ENCODE results near the gene MEIS1. TPM values are rescaled to one million over a fixed set of nuclear protein-coding genes. Genes with fewer than 3 reads are reported as not detected.
A peak's percentile ranks its signal among the peaks of the same experiment; 100 is the strongest.

The MEIS1 gene
- total and polyA plus RNA-seq, 2 of the 8 experiments (the other 6 are each of a cell fraction or from before 2014, with no cell fraction given) = 0.17 to 1.2 TPM

DNA sequence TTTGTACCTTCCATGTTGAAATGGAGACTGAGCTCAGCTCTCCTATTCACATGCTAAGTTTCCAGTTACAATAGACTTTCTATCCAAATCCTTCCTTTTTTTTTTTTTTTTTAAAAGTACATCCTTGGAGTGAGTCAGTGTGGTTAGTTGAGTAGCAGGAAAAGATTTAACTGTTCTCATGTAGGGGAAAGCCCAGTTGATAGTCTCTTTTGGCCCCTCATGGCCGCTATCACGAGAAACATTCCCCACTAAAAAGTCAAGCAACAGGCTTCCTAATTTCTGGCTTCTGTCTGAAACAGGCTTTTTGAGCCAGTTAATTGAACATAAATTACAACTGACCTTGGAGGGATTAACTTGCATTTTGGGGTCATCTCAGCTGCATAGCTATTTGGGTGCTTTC lies 161.3 kb downstream of the MEIS1 start:
- no peaks in the 10 kb centered on the region for H3K27me3 ChIP-seq (replicated peaks in 1 of 4; ENCODE audit: control insufficient read depth in 3 of 4, extremely low read depth in 1 of 4, insufficient read depth in 3 of 4, low read length in 3 of 4)
- no peak overlapping the region for H3K9ac ChIP-seq (replicated peaks in 1 of 4; ENCODE audit: extremely low read depth in 1 of 4, low read depth in 3 of 4, low read length in 3 of 4)
- no peak overlapping the region for H2BK12ac ChIP-seq (ENCODE audit: low read depth, low read length)
- FAIRE-seq (no peak), DNase-seq (ENCODE audit: low read depth in 1 of 2, low spot score in 2 of 2) (no peak)
- H2AFZ ChIP-seq (ENCODE audit: low read length) = no peak overlapping the region
- 83% methylated on average over 2 of the region's 2 CpGs; no CpG with 5 or more reads in 1 of the 2 experiments for WGBS, 2 experiments (ENCODE audit: extremely low coverage in 1 of 2, insufficient coverage in 1 of 2, insufficient read length in 1 of 2, insufficient replicate concordance in 2 of 2, low coverage in 1 of 2, low lambda C conversion rate in 2 of 2, missing lambda C conversion rate in 1 of 2)
- H3K27ac ChIP-seq (ENCODE audit: low read depth, low read length) = no peak overlapping the region
- no peak overlapping the region for H4K91ac ChIP-seq (replicated peaks; ENCODE audit: insufficient read length, low read length)
- ChIA-PET CTCF (ENCODE audit: partially characterized antibody) (interaction anchor here (0.7 to 1.2 kb wide), 2 partner anchors 131 to 640 kb away, joined by 3 to 5 read pairs; no protein-coding TSS in a partner anchor), POLR2A (ENCODE audit: partially characterized antibody) (no interaction called here)
- no peaks in the 10 kb centered on the region for H3K36me3 ChIP-seq (ENCODE audit: control insufficient read depth in 2 of 4, insufficient read depth in 4 of 4, low read length in 3 of 4)
- no peak overlapping the region for H3K14ac ChIP-seq (ENCODE audit: insufficient read length)
- no peaks in the 10 kb centered on the region for H4K20me1 ChIP-seq (replicated peaks in 1 of 2; ENCODE audit: control insufficient read depth in 1 of 2, insufficient read depth in 2 of 2, low read length in 2 of 2)
- no peak overlapping the region for H2AK5ac ChIP-seq (ENCODE audit: low read depth, low read length)
- H3K23me2 ChIP-seq (ENCODE audit: low read depth, low read length) = no peaks in the 10 kb centered on the region
- H3K4me3 ChIP-seq (ENCODE audit: extremely low read depth in 1 of 4, insufficient read depth in 2 of 4, low read depth in 3 of 4, low read length in 4 of 4) = no peak overlapping the region; a peak in 1 of 8 replicates
- no peak overlapping the region for H3K23ac ChIP-seq (ENCODE audit: insufficient read length)
- peaks cover 0 to 4% (median 0%) of the 10 kb centered on the region in 4 experiments; a peak in 2 of 7 replicates for H3K4me1 ChIP-seq (replicated peaks in 1 of 4; ENCODE audit: control insufficient read depth in 3 of 4, insufficient read depth in 4 of 4, low read length in 3 of 4)
- peaks cover 2 to 4% of the 10 kb centered on the region in 2 experiments; a peak in 1 of 4 replicates for H3K9me3 ChIP-seq (ENCODE audit: insufficient read depth in 2 of 2, low read depth in 1 of 2, low read length in 1 of 2)
- no peaks in the 10 kb centered on the region for H3K79me2 ChIP-seq (ENCODE audit: control insufficient read depth in 1 of 2, insufficient read depth in 2 of 2, low read length in 2 of 2)
- no peak overlapping the region for H4K8ac ChIP-seq (ENCODE audit: extremely low read depth, insufficient read depth, low read length)
- no peak overlapping the region for H4K5ac ChIP-seq (ENCODE audit: insufficient read length, low read depth, low read length)
- no peak overlapping the region for H2BK5ac ChIP-seq (ENCODE audit: low read depth, low read length)
- H3K4me2 ChIP-seq (ENCODE audit: insufficient read depth in 1 of 2, low read depth in 2 of 2, low read length in 2 of 2) = 0 out of 4 replicates have a peak overlapping the region, but pooled peaks of 1 of the 2 experiments have one; percentile 16
- H2BK120ac ChIP-seq (replicated peaks; ENCODE audit: low read depth, low read length) = no peak overlapping the region
- no peaks in the 10 kb centered on the region for H3K79me1 ChIP-seq (ENCODE audit: low read depth, low read length)
- H2BK15ac ChIP-seq (ENCODE audit: low read length) = no peak overlapping the region
- H3K4ac ChIP-seq (replicated peaks; ENCODE audit: insufficient read length, low read depth, low read length) = no peak overlapping the region
- peak overlapping the region; percentile 10; the same call in 1 of the 2 replicates for H2BK20ac ChIP-seq (ENCODE audit: low read length)
- H3K56ac ChIP-seq (replicated peaks; ENCODE audit: insufficient read length, low read depth, low read length) = no peak overlapping the region
- no peak overlapping the region for H3K18ac ChIP-seq (ENCODE audit: extremely low read depth, low read length)
- TF ChIP-seq POLR2AphosphoS5 (IDR thresholded peaks at IDR 0.05; ENCODE audit: low read depth, low read length) (no peak), CEBPB (IDR thresholded peaks at IDR 0.05; ENCODE audit: low read depth, low read length) (no peak)

Data from H1 (cell line).